Endodermal cell (in vitro differentiated cells): Measurements from ENCODE around the gene PHF2. TPM values are rescaled to one million over a fixed set of nuclear protein-coding genes. Genes with fewer than 3 reads are reported as not detected.

Source experiments
- DNase-seq: peaks from one replicate; pipeline ENCODE4 v3.0.0-alpha.2; 2017
- H3K27ac ChIP-seq: 2 replicates; pipeline ENCODE4 v1.5.1; 2013; ENCODE audit warnings: mild to moderate bottlenecking, low read depth, low read length, moderate library complexity
- H3K27me3 ChIP-seq: 2 replicates; pipeline ENCODE4 v1.6.1; 2013; ENCODE audit warnings: mild to moderate bottlenecking, low read length, moderate library complexity; ENCODE audit not compliant: insufficient read depth, control insufficient read depth, poor library complexity, severe bottlenecking
- H3K36me3 ChIP-seq: 2 replicates; pipeline ENCODE4 v1.7.0; 2013; ENCODE audit warnings: mild to moderate bottlenecking, low read length, moderate library complexity; ENCODE audit not compliant: control insufficient read depth, insufficient read depth
- H3K4me1 ChIP-seq: one replicate; pipeline ENCODE4 v1.7.0; 2013; ENCODE audit warnings: low read length; ENCODE audit not compliant: control insufficient read depth, insufficient read depth
- H3K4me3 ChIP-seq: 2 replicates; pipeline ENCODE4 v1.5.1; 2013; ENCODE audit warnings: mild to moderate bottlenecking, low read length, moderate library complexity
- H3K9ac ChIP-seq: 2 replicates; pipeline ENCODE4 v1.6.1; 2013; ENCODE audit warnings: mild to moderate bottlenecking, low read length, moderate library complexity; ENCODE audit not compliant: poor library complexity, severe bottlenecking; ENCODE audit errors: extremely low read depth
- H3K9me3 ChIP-seq: 2 replicates; pipeline ENCODE4 v1.6.1; 2013; ENCODE audit warnings: mild to moderate bottlenecking, low read length, moderate library complexity; ENCODE audit not compliant: control insufficient read depth
- H3K27ac Mint-ChIP-seq: 2 replicates; pipeline ENCODE4 v1.8.0; 2020; ENCODE audit warnings: mixed read lengths
- H3K27me3 Mint-ChIP-seq: 2 replicates; pipeline ENCODE4 v1.8.0; 2021; ENCODE audit warnings: mild to moderate bottlenecking, mixed read lengths; ENCODE audit not compliant: insufficient read depth
- H3K36me3 Mint-ChIP-seq: 2 replicates; pipeline ENCODE4 v1.8.0; 2020; ENCODE audit warnings: low read depth, mixed read lengths
- H3K4me1 Mint-ChIP-seq: 2 replicates; pipeline ENCODE4 v1.8.0; 2020; ENCODE audit warnings: mixed read lengths
- H3K4me3 Mint-ChIP-seq: 2 replicates; pipeline ENCODE4 v1.8.0; 2020; ENCODE audit warnings: mild to moderate bottlenecking, moderate library complexity, mixed read lengths
- H3K9me3 Mint-ChIP-seq: 2 replicates; pipeline ENCODE4 v1.8.0; 2020; ENCODE audit warnings: mild to moderate bottlenecking, mixed read lengths
- CTCF ChIP-seq: fragments of 200-600 bp; sonication (generic); conservative IDR thresholded peaks from 2 replicates; pipeline ENCODE4 v1.5.0; 2021; ENCODE audit warnings: antibody characterized with exemption, mild to moderate bottlenecking
- WGBS, 2 experiments: methylation state at CpG; one replicate each; pipeline versions ENCODE4 v1.1.5 to v1.1.7; 2013; ENCODE audit warnings: missing lambda C conversion rate in 2 of 2, mixed read lengths in 1 of 2; ENCODE audit not compliant: insufficient coverage in 1 of 2, insufficient read length in 1 of 2; 5-methylcytosine and 5-hydroxymethylcytosine counted together
- total RNA-seq, 2 donors: library from RNA; stranded (reverse); fragmentation: NEBNext Ultra II Directional in 1 of 2; extraction: Animal tissue kit (Norgen Biotek cat#: 25700) in 1 of 2; gene quantifications; 2 replicates in 1 of 2; 3 replicates in 1 of 2; pipeline ENCODE4 v1.2.1, GENCODE V29; 2021

The PHF2 gene
- total RNA-seq, 2 donors from 2014 or later: 17.1 to 20.2 TPM

- Histone ChIP-seq H3K27me3 (no peaks in the 10 kb centered on the region), H3K27ac (no peak overlapping the region), H3K36me3 (no peaks in the 10 kb centered on the region), H3K4me3 (no peak overlapping the region), H3K9ac (no peak overlapping the region), H3K9me3 (peaks cover 12% of the 10 kb centered on the region), H3K4me1 (peaks cover 6% of the 10 kb centered on the region)
- H3K9me3 Mint-ChIP-seq: peaks cover 8% of the 10 kb centered on the region
- no peaks in the 10 kb centered on the region for H3K27me3 Mint-ChIP-seq
- 90 to 100% methylated on average over 3 to 4 of the region's 4 CpGs for WGBS, 2 experiments
- peaks cover 12% of the 10 kb centered on the region for H3K36me3 Mint-ChIP-seq
- no peak for TF ChIP-seq CTCF
- peaks cover 27% of the 10 kb centered on the region for H3K4me1 Mint-ChIP-seq
- H3K27ac Mint-ChIP-seq: no peak overlapping the region
- H3K4me3 Mint-ChIP-seq: no peak overlapping the region
- DNase-seq: no peak
Measured at GRCh38 chr9:93601063-93601462, 24.7 kb downstream of the PHF2 start.

- no peak overlapping the region for H3K27ac ChIP-seq
- Mint-ChIP-seq H3K9me3 (peaks cover 14% of the 10 kb centered on the region), H3K4me3 (no peak overlapping the region), H3K4me1 (peaks cover 27% of the 10 kb centered on the region), H3K36me3 (peaks cover 16% of the 10 kb centered on the region), H3K27ac (no peak overlapping the region), H3K27me3 (no peaks in the 10 kb centered on the region)
- no peak overlapping the region for H3K4me3 ChIP-seq
- peaks cover 12% of the 10 kb centered on the region for H3K9me3 ChIP-seq
- no peak overlapping the region for H3K9ac ChIP-seq
- H3K27me3 ChIP-seq: no peaks in the 10 kb centered on the region
- no peak for TF ChIP-seq CTCF
- no peaks in the 10 kb centered on the region for H3K36me3 ChIP-seq
- 84 to 100% methylated on average over 2 to 5 of the region's 5 CpGs for WGBS, 2 experiments
- peaks cover 6% of the 10 kb centered on the region for H3K4me1 ChIP-seq
- peak; percentile 38 for DNase-seq
Measured at GRCh38 chr9:93601666-93602065, 25.3 kb downstream of the PHF2 start.

- TF ChIP-seq CTCF: no peak
- no peaks in the 10 kb centered on the region for H3K27me3 Mint-ChIP-seq
- peaks cover 16% of the 10 kb centered on the region for H3K36me3 Mint-ChIP-seq
- WGBS, 2 experiments: 93 to 96% methylated on average over 14 to 15 of the region's 15 CpGs
- Histone ChIP-seq H3K9ac (no peak overlapping the region), H3K9me3 (peaks cover 12% of the 10 kb centered on the region), H3K4me3 (no peak overlapping the region), H3K36me3 (no peaks in the 10 kb centered on the region), H3K27me3 (no peaks in the 10 kb centered on the region), H3K4me1 (peaks cover 6% of the 10 kb centered on the region), H3K27ac (no peak overlapping the region)
- H3K4me3 Mint-ChIP-seq: no peak overlapping the region
- no peak overlapping the region for H3K27ac Mint-ChIP-seq
- DNase-seq: no peak
- H3K4me1 Mint-ChIP-seq: peaks cover 27% of the 10 kb centered on the region
- peaks cover 20% of the 10 kb centered on the region for H3K9me3 Mint-ChIP-seq
Measured at GRCh38 chr9:93603011-93603410, 26.6 kb downstream of the PHF2 start.
